ENCODE measurements around the gene TMEM259. TPM values are rescaled to one million over a fixed set of nuclear protein-coding genes. Genes with fewer than 3 reads are reported as not detected.

Gene TMEM259
- total RNA-seq, 4 donors from 2014 or later, result 98.5 to 150 (median 124) TPM

DNA sequence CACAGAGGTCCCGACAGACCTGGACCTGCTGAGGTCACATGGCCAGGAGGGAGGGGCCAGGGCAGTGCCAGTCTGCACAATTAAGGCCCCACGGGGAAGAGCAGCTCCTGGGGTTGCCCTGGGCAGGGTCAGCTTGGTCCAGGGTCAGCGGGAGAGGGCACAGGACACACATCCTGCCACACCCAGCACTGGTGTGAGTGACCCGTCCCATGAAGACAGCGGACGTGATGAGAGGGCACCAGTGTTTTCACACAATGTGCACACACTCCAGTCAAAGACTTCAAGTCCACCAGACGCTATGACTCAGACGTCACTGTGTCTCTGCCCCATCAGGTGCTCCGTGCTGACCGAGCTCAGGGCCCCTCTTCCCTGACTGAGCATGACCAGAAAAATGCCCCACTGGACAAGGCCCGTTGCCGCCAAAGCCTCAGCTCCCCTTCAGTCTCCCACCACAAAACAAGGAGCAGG is 4.2 kb downstream of the TMEM259 start:
- Histone ChIP-seq H3K27ac (peak overlapping the region; percentile 44 to 57 (median 48)), H3K36me3 (peaks cover 0 to 23% of the 10 kb centered on the region in 2 donors), H3K4me3 (peak overlapping the region in 2 of 4 donors; percentile 20 to 27), H3K27me3 (no peaks in the 10 kb centered on the region), H3K9me3 (no peaks in the 10 kb centered on the region), H3K4me1 (peaks cover 50 to 60% of the 10 kb centered on the region in 2 donors)
- intact Hi-C loops (cut with DNase I; ENCODE audit: low total_unique reads) (loop anchor here (5.0 kb wide), 1 partner anchor 434 kb away; no protein-coding TSS in a partner anchor), in situ Hi-C loops (cut with MboI; ENCODE audit: low sequenced_read_pairs in 4 of 4) (no loop called here)
- ATAC-seq (no peak), DNase-seq (peak in 1 of 2 donors; percentile 46)
- TF ChIP-seq, protein P1, sequence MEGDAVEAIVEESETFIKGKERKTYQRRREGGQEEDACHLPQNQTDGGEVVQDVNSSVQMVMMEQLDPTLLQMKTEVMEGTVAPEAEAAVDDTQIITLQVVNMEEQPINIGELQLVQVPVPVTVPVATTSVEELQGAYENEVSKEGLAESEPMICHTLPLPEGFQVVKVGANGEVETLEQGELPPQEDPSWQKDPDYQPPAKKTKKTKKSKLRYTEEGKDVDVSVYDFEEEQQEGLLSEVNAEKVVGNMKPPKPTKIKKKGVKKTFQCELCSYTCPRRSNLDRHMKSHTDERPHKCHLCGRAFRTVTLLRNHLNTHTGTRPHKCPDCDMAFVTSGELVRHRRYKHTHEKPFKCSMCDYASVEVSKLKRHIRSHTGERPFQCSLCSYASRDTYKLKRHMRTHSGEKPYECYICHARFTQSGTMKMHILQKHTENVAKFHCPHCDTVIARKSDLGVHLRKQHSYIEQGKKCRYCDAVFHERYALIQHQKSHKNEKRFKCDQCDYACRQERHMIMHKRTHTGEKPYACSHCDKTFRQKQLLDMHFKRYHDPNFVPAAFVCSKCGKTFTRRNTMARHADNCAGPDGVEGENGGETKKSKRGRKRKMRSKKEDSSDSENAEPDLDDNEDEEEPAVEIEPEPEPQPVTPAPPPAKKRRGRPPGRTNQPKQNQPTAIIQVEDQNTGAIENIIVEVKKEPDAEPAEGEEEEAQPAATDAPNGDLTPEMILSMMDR (IDR thresholded peaks at IDR 0.05 in 4 of 5, conservative IDR thresholded peaks at IDR 0.05 in 1 of 5), result no peak
- peak in 1 of 2 donors; percentile 24 for TF ChIP-seq POLR2A (IDR thresholded peaks at IDR 0.05)

DNA sequence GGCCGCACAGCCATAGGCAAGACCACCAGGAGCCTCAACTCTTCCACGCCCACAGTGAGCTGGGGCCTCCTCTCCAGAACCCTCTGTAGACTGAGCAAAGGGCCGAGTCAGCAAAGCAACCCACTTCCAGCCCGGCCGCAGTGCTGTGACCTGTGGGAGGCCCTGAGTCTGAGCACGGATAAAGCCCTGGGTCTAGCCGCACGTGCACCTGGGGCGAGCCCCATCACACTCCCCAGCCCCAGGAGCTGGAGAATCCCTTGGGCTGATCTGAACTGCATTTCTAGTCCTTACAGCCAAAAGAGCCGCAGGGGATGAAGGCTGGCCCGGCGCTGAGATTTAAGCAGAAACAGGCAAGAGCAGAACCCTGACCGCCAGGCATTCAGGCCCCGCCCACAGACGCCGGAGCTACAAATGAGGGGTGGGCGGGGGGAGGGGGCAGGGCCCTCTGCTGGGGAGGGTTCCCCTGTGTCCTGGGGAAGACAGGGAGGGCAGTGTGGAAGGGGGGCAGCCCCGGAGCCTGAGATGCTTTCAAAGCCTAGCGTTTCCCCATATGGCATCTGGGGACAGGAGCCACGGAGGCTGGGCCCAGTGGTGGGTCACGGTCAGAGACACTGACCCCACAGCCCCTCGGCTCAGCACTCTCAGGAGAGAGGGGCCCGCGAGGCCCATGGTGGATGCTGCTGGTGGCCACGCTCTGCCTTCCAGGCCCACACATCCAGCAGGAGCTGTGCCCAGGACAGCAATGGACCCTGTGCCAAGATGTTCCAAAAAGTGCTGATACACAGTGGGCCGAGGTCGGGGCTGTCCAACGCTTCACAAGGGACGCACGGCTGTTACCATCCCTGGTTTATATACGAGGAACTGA is 4.9 kb downstream of the TMEM259 start:
- in situ Hi-C loops (cut with MboI; ENCODE audit: low sequenced_read_pairs in 4 of 4), result no loop called here
- ATAC-seq (no peak), DNase-seq (no peak)
- intact Hi-C loops (cut with DNase I; ENCODE audit: low total_unique reads), result loop anchor here (5.0 kb wide), 1 partner anchor 434 kb away; no protein-coding TSS in a partner anchor
- Histone ChIP-seq H3K4me3 (no peak overlapping the region), H3K27me3 (no peaks in the 10 kb centered on the region), H3K9me3 (no peaks in the 10 kb centered on the region), H3K36me3 (peaks cover 0 to 28% of the 10 kb centered on the region in 2 donors), H3K27ac (peak overlapping the region; percentile 44 to 57 (median 48)), H3K4me1 (peaks cover 50 to 58% of the 10 kb centered on the region in 2 donors)
- TF ChIP-seq, protein P1 (IDR thresholded peaks at IDR 0.05 in 4 of 5, conservative IDR thresholded peaks at IDR 0.05 in 1 of 5), result no peak
- no peak for TF ChIP-seq POLR2A (IDR thresholded peaks at IDR 0.05)

DNA sequence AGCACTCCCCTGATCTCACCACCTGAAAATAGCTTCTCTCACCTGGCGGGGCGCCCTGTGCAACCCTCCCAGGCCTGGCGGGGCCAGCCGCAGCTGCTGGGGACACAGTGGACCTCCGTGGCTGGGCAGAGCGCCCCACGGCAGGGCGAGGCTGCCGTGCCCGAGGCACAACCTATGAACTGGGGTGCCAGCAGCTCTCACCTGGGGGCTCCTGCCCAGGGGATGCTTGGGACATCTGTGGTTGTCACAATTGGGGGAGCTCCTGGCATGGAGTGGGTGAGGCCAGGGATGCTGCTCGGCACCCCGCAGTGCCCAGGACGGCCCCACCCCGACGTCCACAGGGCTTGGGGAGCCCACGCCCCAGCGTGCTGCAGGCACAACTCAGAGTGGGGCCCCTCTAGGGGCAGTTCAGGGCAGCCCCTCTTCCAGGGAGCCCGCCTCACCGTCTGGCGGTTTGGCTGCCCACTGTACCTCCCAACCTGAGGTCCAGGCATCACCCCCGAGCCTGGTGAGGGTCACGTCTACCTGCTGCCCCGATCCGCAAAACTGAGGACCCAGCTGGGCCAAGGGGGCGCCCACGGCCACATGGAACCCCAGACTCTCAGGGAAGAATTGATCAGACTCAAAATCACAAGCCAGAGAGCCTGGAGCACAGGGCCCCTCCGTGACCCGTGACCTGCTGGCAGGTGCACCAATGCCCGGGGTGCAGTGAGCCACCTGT is 5.7 kb downstream of the TMEM259 start:
- intact Hi-C loops (cut with DNase I; ENCODE audit: low total_unique reads) (loop anchor here (5.0 kb wide), 1 partner anchor 433 kb away; no protein-coding TSS in a partner anchor), in situ Hi-C loops (cut with MboI; ENCODE audit: low sequenced_read_pairs in 4 of 4) (no loop called here)
- ATAC-seq (no peak), DNase-seq (no peak)
- Histone ChIP-seq H3K9me3 (no peaks in the 10 kb centered on the region), H3K4me3 (no peak overlapping the region), H3K4me1 (peaks cover 50 to 57% of the 10 kb centered on the region in 2 donors), H3K27me3 (no peaks in the 10 kb centered on the region), H3K36me3 (peaks cover 0 to 36% of the 10 kb centered on the region in 2 donors), H3K27ac (no peak overlapping the region)
- TF ChIP-seq, protein P1 (IDR thresholded peaks at IDR 0.05 in 4 of 5, conservative IDR thresholded peaks at IDR 0.05 in 1 of 5), result no peak
- no peak for TF ChIP-seq POLR2A (IDR thresholded peaks at IDR 0.05)

DNA sequence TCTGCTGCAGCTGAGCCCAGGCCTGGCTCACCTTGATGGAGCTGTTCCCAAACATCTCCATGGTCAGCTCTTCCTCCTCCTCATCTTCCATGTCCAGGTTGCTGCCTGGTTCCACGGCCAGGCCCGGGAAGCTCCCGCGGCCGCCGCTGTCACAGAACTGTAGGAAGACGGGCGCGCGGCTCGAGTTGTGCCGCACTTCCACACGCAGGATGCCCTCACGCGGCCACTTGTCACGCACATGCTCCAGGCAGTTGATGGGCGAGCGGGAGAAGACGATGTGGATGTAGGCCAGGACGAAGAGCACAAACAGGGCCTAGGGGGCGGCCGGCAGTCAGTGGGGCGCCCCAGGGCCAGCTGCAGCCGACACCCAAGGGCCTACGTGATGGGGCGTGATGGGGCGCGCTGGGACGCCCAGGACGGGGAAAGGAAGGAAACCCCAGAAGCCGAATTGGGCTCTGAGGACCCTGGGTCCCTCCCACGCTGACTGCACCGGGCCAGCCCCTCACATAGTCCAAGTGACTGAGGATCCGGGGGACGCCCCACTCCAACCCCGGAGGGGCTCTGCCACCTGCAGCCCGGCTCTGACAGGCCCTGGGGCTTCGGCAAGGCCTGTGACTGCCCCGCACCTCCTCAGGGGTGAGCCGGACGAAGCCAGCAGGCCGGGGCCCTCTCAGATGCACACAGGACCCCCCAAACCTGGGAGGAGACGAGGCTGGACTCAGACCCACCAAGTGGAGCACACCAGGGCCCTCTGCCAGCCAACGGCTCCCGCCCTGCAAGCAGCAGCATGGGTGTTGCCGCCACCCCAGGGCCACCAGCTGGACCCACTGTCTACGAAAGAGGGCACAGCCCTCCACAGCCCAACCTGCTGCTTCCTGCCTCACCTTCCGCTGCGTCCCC is 6.5 kb downstream of the TMEM259 start:
- DNase-seq (no peak), ATAC-seq (no peak)
- Histone ChIP-seq H3K27me3 (no peaks in the 10 kb centered on the region), H3K36me3 (peaks cover 0 to 43% of the 10 kb centered on the region in 2 donors), H3K9me3 (no peaks in the 10 kb centered on the region), H3K4me1 (peaks cover 45 to 49% of the 10 kb centered on the region in 2 donors), H3K4me3 (no peak overlapping the region), H3K27ac (no peak overlapping the region)
- intact Hi-C loops (cut with DNase I; ENCODE audit: low total_unique reads), result loop anchor here (5.0 kb wide), 1 partner anchor 432 kb away; no protein-coding TSS in a partner anchor
- in situ Hi-C loops (cut with MboI; ENCODE audit: low sequenced_read_pairs in 4 of 4), result no loop called here
- TF ChIP-seq POLR2A (IDR thresholded peaks at IDR 0.05), result no peak
- TF ChIP-seq, protein P1 (IDR thresholded peaks at IDR 0.05 in 4 of 5, conservative IDR thresholded peaks at IDR 0.05 in 1 of 5), result no peak

Data from gastrocnemius medialis (tissue), 4 donors.